Germinal center (tissue), 1 donor: ENCODE data around the gene RAB11FIP4.

Source experiments
- DNase-seq: peaks from one replicate; pipeline ENCODE4 v3.0.0; 2012; ENCODE audit warnings: mixed read lengths, low spot score

Gene RAB11FIP4

DNA sequence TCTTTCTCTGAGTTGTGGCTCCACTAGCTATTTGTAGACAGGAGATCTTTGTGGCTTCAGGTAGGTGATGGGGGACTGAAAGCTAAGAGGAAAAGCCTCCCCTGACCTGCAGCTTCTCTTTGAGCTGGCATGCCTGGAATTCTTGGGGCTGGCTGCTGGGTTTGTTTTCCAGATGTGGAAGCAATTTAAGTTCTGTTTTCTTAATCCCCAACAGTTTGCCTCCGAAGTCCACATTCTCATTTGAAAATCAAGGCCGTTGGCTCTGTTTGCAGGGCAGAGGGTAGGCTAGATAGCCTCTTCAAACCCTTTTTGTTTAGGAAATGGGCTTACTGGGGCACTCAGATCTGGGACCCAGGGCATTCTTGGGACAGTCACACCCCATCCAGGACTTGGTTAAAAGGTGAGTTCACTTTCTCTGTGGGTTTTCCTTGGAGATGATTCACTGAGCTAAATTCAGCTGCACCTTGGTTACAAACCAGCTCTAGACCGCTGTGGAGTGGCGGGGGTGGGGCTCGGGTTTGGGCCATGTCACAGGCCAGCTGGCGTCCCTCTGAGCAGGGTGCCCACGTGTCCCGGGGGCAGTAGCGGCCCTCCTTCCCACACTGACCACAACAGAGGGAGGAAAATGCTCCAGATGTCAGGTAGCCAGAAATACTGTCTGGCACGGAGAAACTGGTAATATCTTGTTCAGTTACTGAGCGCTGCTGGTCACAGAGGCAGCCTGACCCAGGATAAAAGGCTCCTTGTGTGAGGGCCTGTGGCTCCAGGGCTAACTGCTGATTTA lies 108.5 kb downstream of the RAB11FIP4 start:
- no peak for DNase-seq

DNA sequence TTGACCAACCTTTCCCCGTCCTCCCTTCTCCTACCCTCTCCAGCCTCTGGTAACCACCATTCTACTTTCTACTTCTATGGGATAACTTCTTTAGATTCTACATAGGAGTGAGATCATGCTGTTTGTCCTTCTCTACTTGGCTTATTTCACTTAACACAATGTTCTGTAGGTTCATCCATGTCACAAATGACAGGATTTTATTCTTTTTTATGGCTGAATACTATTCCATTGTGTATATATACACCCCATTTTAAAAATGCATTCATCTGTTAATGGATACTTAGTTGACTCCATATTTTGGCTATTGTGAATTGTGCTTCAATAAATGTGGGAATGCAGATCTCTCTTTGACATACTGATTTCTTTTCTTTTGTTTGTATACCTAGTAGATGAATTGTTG lies 115.0 kb downstream of the RAB11FIP4 start:
- DNase-seq = no peak

DNA sequence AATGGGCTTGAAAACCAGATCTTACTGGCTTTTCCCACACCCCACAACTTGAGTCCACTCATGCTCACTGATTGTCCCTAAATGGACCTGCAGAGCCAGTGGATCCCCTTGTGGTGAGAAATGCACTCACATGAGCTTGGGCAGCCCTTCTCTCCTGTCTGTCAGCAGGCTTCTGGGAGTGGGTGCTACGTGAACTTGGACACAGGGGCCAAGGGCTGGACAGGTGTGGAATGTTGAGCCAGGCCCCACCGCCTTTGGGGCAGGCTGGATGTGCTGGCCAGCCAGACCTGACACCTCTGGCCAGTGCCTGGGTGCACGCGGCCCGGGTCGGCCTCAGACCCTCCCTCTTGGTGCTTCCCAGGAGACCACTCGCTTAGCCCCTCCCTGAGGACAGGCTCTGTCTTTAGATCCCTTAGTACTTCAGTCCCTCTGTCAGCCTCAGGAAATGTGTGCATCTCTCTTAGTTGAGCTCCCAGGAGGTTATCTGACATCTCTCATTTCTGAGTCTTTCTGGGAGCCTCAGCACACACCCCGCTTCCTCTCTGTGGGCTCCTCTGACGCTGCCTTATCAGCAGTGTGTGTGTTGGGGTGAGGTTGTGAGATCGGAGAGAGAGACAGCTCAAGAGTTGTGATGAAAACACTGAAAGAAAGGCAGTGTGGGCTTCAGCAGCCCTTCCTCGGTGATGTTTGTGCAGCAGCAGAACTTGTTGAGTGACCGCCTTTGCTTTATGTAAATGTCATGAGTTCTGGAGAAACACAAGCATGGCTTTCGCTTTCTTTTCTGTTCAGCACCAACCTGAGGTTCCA lies 117.0 kb downstream of the RAB11FIP4 start:
- peak; percentile 48 for DNase-seq

DNA sequence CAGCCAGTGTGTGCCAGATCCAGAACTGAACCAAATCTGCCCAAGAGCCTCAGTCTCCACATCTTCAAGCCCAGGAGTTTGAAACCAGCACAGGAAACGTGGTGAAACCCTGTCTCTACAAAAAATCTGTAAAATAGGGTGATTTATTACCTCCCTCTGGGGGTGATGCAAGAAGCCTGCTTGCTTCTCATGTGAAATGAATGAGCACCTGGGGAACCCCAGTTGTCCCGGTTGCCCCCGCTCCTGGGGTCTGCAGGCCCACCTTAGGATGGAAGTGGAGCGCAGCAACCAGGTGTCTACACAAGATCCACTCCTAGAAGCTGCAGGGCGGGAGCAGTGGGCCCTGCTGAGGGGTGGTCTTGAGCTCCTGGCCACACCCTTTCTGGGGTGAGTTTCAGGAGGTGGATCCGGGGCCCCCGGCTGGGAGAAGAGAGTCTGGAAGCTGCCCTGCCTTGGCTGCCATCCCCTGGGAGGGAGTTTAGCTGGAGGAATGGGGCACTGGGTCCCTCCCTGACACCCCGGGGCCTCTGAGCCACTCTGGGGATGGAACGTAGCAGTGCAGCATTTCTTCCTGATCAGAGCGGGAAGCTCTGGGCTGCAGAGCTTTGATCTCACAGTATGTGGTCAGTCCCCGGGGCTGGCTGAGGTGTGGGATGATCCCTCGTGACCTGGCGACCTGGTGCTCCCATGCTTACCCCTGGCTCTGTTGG lies 117.8 kb downstream of the RAB11FIP4 start:
- no peak for DNase-seq

DNA sequence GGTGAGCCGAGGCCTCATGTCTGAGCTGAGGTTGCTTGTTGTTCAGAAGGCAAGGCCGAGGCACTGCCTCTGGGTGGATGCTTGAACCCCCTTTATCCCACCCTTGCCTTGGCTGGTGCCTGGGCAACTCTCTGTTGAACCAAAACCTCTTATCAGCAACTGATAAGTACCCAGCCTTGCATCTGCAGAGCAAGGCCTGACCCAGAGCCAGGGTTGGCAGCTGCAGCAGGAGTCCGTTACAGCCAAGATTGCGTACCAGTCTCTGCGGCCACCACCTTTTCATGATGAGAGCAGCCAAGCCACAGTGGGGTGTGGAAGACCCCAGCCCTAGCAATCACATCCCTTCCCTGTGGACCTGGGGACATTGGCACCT lies 118.3 kb downstream of the RAB11FIP4 start:
- DNase-seq = no peak

DNA sequence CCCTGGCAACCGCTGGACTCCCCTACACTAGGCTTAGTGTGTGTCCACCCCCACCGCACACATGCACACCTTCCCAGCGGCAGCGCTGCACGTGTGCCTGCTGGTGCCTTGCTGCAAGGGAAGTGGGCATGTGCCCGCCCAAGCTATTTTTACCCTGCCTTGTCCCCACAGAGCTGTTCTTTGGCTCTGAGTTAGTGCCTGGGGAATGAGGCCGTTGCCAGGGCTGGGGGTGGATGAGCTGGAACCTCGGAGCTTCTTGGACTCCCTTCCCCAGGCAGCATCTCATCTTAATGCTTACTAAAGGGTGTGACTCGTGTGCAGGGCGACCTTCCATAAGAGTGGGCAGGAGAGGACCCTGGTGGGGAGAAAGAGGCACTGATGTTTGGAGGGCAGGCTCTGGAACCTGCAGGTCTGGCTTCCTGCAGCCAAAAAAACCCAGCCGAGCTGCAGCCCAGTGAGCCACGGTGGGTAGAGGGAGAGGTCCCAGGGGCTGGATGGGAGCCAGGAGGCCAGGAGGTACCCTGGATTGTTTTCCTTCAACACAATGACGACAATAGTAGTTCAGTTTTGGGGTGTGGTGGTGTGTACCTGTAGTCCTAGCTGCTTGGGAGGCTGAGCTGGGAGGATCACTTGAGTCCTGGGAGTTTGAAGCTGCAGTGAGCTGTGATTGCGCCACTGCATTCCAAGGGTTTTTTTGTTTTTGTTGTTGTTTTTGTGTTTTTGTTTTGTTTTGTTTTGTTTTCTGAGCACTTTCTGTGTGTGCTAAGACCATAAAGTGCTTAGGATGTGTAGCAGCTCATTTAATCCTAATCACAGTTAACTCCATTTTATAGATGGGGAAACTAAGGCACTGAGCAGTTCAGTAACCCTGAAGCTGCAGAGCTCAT lies 119.1 kb downstream of the RAB11FIP4 start:
- DNase-seq = no peak

DNA sequence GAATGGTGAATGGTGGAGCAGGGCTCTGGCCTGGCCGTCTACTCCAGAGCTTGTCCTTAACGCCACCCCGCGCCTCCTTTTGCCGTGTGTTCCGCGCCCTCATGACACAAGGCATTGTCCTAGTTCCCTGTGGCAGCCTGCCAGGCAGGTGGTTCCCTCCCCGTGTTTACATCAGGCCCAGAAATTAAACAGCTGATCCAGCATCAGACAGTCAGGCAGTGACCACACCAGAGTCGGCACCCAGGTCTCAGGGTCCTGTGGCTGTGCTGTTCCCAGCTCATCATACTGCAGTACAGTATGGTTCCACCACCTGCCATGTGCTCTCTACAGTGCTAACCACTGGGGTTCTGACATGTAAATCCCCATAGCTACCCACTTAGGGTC lies 119.7 kb downstream of the RAB11FIP4 start:
- DNase-seq = no peak

DNA sequence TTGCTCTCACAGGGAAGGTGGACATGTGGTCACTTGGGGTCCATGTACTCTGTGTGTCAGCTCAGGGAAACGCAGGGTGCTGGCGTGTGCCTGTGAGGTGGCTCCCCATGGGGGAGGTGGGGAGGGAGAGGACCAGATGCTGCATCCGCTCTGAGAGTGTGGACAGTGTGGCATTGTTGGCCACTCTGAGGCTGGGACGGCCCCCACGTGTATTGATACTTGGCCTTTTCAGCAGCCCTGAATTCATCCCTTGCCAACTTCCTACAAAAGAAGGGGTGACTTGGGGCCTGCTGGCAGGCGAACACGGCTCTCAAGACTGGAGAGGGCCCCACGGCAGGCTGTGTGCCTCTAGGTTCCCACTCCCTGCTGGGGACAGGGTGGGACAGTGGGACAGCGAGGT lies 120.1 kb downstream of the RAB11FIP4 start:
- DNase-seq = no peak

DNA sequence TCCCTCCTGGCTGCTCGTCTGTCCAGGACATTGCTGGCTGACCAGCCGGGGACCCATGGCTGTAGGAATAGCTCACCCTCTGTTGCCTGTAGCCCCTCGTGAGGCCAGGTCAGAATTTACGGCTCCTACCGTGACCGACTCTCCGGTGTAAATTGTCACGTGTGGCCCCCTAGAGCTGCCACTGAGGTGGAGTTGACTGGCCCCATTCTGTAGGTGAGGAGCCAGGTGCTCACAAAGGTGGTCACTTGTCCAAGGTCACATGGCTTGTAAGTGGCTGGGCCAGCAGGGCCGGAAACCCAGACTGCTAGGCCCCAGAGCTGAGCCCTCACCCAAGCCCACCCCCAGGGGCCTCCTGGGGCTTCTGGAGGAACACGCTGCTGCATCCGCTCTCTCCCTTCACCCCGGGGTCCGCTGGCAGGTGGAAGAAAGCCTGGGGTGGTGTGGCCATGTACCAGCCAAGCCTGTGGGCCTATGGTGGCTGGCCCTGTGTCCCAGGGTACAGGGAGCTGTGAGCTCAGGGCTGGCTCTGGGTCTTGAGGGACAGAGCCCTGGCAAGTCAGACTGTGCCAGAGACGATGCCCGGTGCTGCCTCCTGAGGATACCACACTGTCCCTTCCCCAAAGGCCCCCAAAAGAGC lies 120.7 kb downstream of the RAB11FIP4 start:
- no peak for DNase-seq

DNA sequence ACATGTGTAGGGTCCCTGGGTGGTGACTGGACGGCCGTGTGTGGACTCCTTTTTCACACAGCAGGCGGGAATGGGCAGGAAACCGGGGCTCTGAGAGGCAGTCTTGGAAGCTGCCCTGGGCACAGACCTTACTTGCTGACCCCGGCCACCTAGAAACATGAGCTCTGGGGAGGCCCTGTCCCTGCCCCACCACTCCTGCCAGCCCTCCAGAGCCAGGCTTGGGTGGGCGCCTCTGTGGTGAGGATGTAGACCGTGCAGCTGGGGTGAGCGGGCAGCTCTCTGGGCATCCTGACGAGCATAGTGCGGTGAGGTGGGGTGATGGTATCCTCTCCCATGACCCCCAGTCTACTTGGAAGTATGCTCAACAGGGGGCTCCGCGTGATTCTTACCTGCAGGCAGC lies 121.3 kb downstream of the RAB11FIP4 start:
- no peak for DNase-seq

DNA sequence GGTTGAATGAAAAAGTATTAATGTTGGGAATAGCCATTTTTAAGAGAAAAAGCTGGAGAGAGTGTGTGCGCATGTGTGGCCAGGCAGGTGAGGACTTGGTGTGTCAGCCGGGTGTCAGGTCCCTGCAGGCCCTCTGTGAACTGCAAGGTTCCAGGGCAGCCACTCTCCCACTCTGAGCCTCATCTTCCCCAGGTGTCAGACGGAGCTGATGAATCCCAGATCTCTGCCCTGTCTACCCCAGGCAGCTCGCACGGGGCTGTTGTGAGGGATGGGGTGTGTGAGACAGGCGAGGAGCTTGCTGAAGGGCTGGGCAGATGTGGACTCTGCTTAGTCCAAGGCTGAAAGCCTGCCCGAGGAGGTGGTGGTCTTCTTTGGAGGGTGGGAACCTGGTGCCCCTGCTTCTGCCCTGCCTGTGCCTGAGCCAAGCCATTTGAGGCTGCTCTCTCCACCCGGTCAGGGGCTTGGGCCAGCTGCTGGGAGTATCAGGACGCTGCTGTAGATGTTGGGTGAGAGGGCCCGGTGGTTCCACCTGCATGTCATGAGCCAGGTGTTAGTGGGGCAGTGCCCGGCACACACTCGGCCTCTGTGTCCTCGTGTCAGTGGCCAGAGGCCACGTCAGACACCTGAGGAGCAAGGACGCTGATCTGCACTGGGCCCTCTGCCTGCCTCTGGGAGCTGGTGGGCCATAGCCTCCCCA lies 122.4 kb downstream of the RAB11FIP4 start:
- DNase-seq = no peak

DNA sequence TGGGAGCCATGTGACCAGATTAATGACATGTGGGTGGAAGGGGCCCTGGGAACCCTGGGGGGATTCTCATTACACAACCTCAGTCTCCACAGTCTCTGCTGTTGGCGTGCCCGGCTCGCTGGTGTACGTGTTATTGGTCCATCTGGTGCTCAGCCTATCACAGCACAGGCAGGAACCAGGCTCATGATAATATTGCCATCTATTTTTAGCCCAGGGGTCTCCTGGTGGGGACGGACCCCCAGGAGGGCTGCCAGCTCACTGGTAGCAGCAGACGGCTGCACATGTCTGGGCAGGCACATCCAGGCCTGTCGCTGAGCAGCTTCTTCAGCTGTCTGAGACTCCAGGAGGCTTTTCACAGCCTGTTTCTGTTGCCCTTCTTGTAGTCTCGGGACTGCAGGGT lies 123.8 kb downstream of the RAB11FIP4 start:
- DNase-seq = no peak

DNA sequence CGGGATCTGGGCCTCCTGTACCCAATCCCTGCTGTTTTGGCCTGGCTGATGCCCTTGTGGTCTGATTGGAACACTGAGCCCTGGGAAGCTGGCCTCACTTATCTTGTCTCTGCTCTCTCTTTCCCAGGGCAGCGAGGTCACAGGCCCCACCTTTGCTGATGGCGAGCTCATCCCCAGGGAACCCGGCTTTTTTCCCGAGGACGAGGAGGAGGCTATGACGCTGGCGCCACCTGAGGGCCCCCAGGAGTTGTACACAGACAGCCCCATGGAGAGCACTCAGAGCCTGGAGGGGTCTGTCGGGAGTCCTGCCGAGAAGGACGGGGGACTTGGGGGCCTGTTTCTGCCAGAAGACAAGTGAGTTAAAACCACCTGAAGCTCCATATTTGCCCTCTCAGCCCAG lies 126.0 kb downstream of the RAB11FIP4 start:
- DNase-seq = no peak

DNA sequence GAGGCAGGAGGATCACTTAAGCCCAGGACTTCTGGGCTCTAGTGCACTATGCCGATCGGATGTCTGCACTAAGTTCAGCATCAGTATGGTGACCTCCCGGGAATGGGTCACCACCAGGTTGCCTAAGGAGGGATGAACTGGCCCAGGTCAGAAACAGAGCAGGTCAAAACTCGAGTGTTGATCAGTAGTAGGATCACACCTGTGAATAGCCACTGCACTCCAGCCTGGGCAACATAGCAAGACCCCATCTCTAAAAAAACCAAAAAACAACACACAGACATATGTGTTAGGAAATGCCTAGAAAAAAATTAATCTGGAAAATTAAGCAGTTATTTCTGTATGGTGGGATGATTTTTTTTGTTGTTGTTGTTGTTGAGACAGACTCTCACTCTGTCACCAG lies 127.0 kb downstream of the RAB11FIP4 start:
- DNase-seq = no peak

DNA sequence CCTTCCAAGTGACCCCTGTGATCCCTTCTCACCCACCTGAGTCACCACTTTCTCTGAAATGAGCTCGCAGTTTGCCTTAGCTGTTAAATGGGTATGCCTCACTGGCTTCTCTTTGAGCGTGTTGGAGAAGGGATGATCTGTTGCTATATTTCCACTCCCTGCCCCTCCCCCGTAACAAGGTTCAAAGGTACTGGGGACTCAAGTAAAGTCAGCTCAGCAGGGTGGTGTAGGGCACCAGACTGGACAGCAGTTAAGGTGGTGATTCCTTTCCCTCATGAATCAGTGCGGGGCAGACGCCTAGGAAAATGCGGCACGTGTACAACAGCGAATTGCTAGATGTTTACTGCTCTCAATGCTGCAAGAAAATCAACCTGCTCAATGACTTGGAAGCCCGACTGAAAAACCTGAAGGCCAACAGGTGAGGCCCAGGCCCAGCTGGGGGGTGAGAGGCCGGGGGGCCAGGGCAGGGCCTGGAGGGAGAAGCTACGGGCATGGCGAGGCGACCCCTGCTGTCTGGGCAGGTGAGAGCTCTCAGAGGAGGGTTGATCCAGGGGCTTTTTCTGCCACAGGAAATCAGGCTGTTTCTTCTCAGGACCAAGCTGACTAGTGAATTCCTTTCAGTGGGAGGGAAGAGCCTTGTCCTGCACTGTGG lies 130.3 kb downstream of the RAB11FIP4 start:
- DNase-seq = no peak

DNA sequence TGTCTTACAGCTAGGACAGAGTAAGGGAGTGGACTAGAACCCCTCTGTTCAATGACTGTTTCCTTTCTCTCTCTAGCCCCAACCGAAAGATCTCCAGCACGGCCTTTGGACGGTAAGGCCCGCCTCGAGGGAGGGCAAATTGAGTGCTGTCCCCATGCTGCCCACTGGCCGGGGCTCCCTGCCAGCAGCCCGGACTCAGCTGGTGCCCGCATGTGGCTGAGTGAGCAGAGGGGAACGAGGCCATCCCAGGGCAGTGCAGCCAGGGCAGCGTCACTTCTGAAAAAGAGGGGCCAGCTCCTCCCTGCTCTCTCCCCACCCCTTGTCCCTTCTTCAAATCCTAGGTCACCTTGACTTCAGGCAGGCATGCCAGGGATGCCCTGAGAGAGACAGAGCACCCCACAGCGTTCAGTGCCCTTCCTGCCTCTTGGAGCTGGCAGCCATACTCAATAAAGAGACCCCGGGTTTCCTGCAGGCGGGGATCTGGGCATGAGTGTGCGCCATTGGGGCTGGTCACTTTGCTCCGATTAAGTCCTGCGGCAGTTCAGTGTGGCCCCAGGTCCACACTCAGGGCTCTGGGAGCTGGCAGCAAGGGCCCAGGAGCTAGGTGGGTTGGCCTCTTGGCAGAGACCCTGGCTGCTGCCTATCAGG lies 130.9 kb downstream of the RAB11FIP4 start:
- DNase-seq = no peak

DNA sequence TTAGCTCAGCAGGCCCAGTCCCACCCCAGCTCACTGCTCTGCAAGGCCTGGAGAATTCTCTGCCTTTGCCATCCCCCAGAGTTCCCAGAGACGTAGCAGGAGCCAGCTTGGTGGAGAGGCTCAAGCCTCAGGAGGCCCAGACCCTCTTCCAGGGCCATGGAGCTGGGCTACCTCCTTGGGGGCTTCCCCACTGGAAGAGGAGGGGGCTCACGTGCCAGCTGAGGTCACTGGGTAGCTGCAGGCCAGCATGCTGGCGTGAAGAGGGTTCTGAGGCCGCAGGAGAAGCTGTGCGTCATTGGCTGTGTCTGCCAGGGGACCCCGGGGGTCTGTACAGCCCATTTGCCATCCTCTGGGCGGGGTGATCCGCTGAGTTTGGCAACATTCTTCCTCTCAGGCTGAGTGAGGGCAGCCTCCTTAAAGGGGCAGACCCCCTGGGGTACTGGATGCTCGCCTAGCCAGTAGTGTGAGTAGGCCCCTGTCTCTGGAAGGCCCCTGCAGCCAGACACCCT lies 131.6 kb downstream of the RAB11FIP4 start:
- DNase-seq = no peak

DNA sequence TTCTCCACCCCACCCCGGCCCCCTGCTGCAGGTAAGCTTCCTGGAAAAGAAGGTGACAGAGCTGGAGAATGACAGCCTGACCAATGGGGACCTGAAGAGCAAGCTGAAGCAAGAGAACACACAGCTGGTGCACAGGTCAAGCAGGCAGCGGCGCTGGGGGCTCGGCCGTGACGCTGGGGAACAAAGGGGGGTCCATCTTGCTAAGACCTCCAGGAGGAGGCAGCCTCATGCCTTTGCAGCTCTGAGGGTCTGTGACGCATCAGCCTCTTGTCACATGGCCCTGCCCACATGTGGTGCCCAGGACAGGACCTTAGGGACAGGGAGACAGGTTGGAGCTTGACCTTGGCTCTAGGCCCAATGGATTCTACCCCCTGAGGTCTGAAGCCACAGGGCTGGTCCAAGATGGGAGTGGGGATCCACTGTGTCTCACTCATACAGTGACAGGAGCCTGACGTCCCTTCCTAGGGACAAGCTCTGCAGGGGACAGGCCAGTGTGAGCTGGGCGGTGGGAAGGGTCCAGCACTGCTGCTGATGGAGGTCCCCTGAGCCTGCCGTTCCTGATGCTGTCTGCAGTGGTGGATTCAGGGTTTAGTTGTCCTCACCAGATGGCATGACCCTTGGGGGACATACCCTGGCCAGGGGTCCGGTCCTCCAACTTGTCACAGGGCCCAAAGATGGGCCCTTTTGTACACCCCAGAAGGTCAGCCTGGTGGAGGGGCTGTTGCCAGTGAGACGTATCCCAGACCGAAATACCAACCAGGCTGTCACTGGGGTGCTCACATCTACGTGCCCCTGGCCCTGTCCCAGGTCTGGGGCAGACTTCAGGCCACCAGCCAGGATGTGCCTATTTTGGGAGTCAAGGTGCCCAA lies 132.6 kb downstream of the RAB11FIP4 start:
- no peak for DNase-seq
